ENCODE results near the gene RSPO1.

GRCh38 chr1:37677808-37678207 lies 43.1 kb upstream of the RSPO1 start:
- no peak for TF ChIP-seq ARNTL (CRISPR knock-in tag; IDR thresholded peaks at IDR 0.05; ENCODE audit: borderline replicate concordance, low read depth)
- no peak for TF ChIP-seq PPARA (CRISPR knock-in tag; IDR thresholded peaks at IDR 0.05; ENCODE audit: borderline replicate concordance)

Measured in SK-N-SH treated with all-trans-retinoic acid at 6 μM for 48 hours (cell line).